Lower leg skin (tissue), 4 donors: Measurements from ENCODE around the gene RAD52. TPM values are rescaled to one million over a fixed set of nuclear protein-coding genes. Genes with fewer than 3 reads are reported as not detected.

ENCODE experiments used
- DNase-seq, 2 donors: peaks; one replicate each; pipeline ENCODE4 v3.0.0-alpha.2; 2019; ENCODE audit warnings: low spot score in 2 of 2
- H3K4me3 ChIP-seq: fragments of 200-600 bp; sonication (generic); 2 replicates; pipeline ENCODE4 v1.5.1; 2017; ENCODE audit warnings: mild to moderate bottlenecking, low read depth; ENCODE audit not compliant: poor library complexity, severe bottlenecking
- CTCF ChIP-seq, 3 donors: fragments of 450-650 bp; IDR thresholded peaks; one replicate each; pipeline ENCODE4 v1.5.1; 2016; ENCODE audit warnings: antibody characterized with exemption in 3 of 3, mild to moderate bottlenecking in 3 of 3, moderate library complexity in 2 of 3
- POLR2A ChIP-seq, 2 donors: fragments of 450-650 bp; IDR thresholded peaks; one replicate each; pipeline ENCODE4 v1.6.1; 2016 to 2017; ENCODE audit warnings: antibody characterized with exemption in 2 of 2, mild to moderate bottlenecking in 1 of 2, moderate library complexity in 1 of 2
- WGBS, 2 donors: methylation state at CpG; one replicate each; pipeline ENCODE4 v1.1.5; 2018; 5-methylcytosine and 5-hydroxymethylcytosine counted together
- intact Hi-C: fragments of 100-400 bp; cut with DNase I; formaldehyde crosslinking; loops from one replicate; pipeline ENCODE4 v1.15.0; 2023; ENCODE audit warnings: low total_unique reads
- total RNA-seq, 4 donors: library from RNA; depleted of rRNA; stranded (reverse); fragments of >200 nt; gene quantifications; one replicate each; pipeline ENCODE4 v1.1.0, GENCODE V29; 2016

Gene RAD52
- 10 to 100 TPM in 3 of 4 donors, 1 to 10 TPM in 1; 6.2 to 16.7 (median 12.1) TPM for total RNA-seq

GRCh38 chr12:949453-950191, at the start of gene RAD52:
RAD52 (minus strand) TSS chr12:949694; CDS start chr12:933058, 16,636 bp downstream.
- TF ChIP-seq CTCF (IDR thresholded peaks at IDR 0.05) (peak in 1 of 3 donors; percentile 91), POLR2A (IDR thresholded peaks at IDR 0.05) (peak in 1 of 2 donors; percentile 41)
- peak; percentile 97 to 99 for DNase-seq
- intact Hi-C loops: loop anchor here (10.0 kb wide), 2 partner anchors 135 to 385 kb away; no protein-coding TSS in a partner anchor
- H3K4me3 ChIP-seq: peak within 1 kb of the TSS; percentile 79
- 0 to 3% methylated on average over 53 to 54 of the region's 58 CpGs for WGBS, 2 donors

- H3K4me3 ChIP-seq: no peak overlapping the region
- TF ChIP-seq POLR2A (IDR thresholded peaks at IDR 0.05) (no peak), CTCF (IDR thresholded peaks at IDR 0.05) (no peak)
- no peak for DNase-seq
- 88% methylated on average over 6 of the region's 6 CpGs for WGBS, 2 donors
- intact Hi-C loops: no loop called here
These were observed 48.8 kb upstream of the RAD52 start for GRCh38 chr12:998020-998874.

- no peak for TF ChIP-seq CTCF (IDR thresholded peaks at IDR 0.05)
- TF ChIP-seq POLR2A (IDR thresholded peaks at IDR 0.05): no peak
- intact Hi-C loops: no loop called here
- 84 to 86% methylated on average over 1 of the region's 1 CpG for WGBS, 2 donors
- H3K4me3 ChIP-seq: no peak overlapping the region
- DNase-seq: no peak
These were observed 48.0 kb upstream of the RAD52 start for GRCh38 chr12:997505-997904.

GRCh38 chr12:996881-997280, 47.4 kb upstream of the RAD52 start:
- TF ChIP-seq POLR2A (IDR thresholded peaks at IDR 0.05) (no peak), CTCF (IDR thresholded peaks at IDR 0.05) (no peak)
- intact Hi-C loops: no loop called here
- WGBS, 2 donors: 85 to 92% methylated on average over 4 of the region's 4 CpGs
- DNase-seq: no peak
- H3K4me3 ChIP-seq: no peak overlapping the region

GRCh38 chr12:992647-993046, 43.2 kb upstream of the RAD52 start:
- TF ChIP-seq POLR2A (IDR thresholded peaks at IDR 0.05): no peak
- WGBS, 2 donors: 26 to 38% methylated on average over 1 of the region's 1 CpG
- intact Hi-C loops: no loop called here
- no peak overlapping the region for H3K4me3 ChIP-seq
- DNase-seq: no peak
